K562 (cell line): Measurements from ENCODE around the gene CHCHD4. TPM values are rescaled to one million over a fixed set of nuclear protein-coding genes. Genes with fewer than 3 reads are reported as not detected.

Source experiments
- ATAC-seq: fragments of 200-7000 bp; cut with Tn5 transposase; 3 replicates; pipeline ENCODE4 v1.9.1; 2020; ENCODE audit warnings: moderate library complexity
- BruUV-seq: library from RNA; stranded (reverse); fragments of 400-500 nt; replicated peaks from 2 replicates; lab custom pipeline; 2021; lab: Mats Ljungman, UMichigan
- CTCF ChIA-PET: fragments of 300-600 bp; formaldehyde crosslinking; extraction: SDS; loops from one replicate; lab custom pipeline; 2021; ENCODE audit warnings: low intra/inter-chr PET ratio; lab: Yijun Ruan, JAX
- POLR2A ChIA-PET: fragments of 300-600, 350-650 bp; sonication (Branson Sonifier 250); formaldehyde crosslinking; extraction: SDS; loops from one replicate; lab custom pipeline; 2021; ENCODE audit warnings: antibody characterized with exemption, inconsistent platforms; lab: Yijun Ruan, JAX
- DNase-seq, 4 experiments: peaks; one replicate each; pipeline versions ENCODE4 v3.0.0 to v3.0.0-alpha.2; 2011 to 2018; ENCODE audit warnings: low spot score in 3 of 4, mixed read lengths in 3 of 4; ENCODE audit errors: extremely low read depth in 1 of 4
- FAIRE-seq: peaks from 2 replicates; lab custom pipeline; 2011; peaks lifted over from hg19 to GRCh38; lab: Jason Lieb, UNC
- H2AFZ ChIP-seq: 2 replicates; pipeline ENCODE4 v1.6.0; 2011; ENCODE audit warnings: low read depth, low read length, control low read depth, inconsistent platforms
- H3K27ac ChIP-seq: fragments of 200-600 bp; 3 replicates; pipeline ENCODE4 v1.8.0; 2011; ENCODE audit warnings: low read depth, mild to moderate bottlenecking, control low read depth, inconsistent platforms, low read length, moderate library complexity, mixed read lengths; ENCODE audit errors: extremely low read depth
- H3K27me3 ChIP-seq, 2 experiments: fragments of 300-600 bp in 1 of 2; 2 replicates in 1 of 2; 3 replicates in 1 of 2; pipeline versions ENCODE4 v1.6.0 to v1.8.0; 2011; ENCODE audit warnings: inconsistent platforms in 2 of 2, low read length in 2 of 2, mild to moderate bottlenecking in 1 of 2, mixed read lengths in 1 of 2, moderate library complexity in 1 of 2; ENCODE audit not compliant: control insufficient read depth in 2 of 2, insufficient read depth in 2 of 2
- H3K36me3 ChIP-seq: fragments of 300-600 bp; 3 replicates; pipeline ENCODE4 v1.8.0; 2011; ENCODE audit warnings: mild to moderate bottlenecking, low read length, inconsistent platforms; ENCODE audit not compliant: control insufficient read depth, insufficient read depth
- H3K4me1 ChIP-seq, 2 experiments: fragments of 200-600 bp in 1 of 2; replicated peaks in 1 of 2; 2 replicates in 1 of 2; 3 replicates in 1 of 2; pipeline versions ENCODE4 v1.5.1 to v1.8.0; 2011; ENCODE audit warnings: inconsistent platforms in 2 of 2, low read length in 2 of 2, mild to moderate bottlenecking in 1 of 2, mixed read lengths in 1 of 2, moderate library complexity in 1 of 2; ENCODE audit not compliant: control insufficient read depth in 2 of 2, insufficient read depth in 2 of 2
- H3K4me2 ChIP-seq: 2 replicates; pipeline ENCODE4 v1.6.1; 2011; ENCODE audit warnings: low read length, control low read depth, inconsistent platforms, mixed read lengths; ENCODE audit not compliant: insufficient read depth
- H3K4me3 ChIP-seq: fragments of 200-600 bp; sonication (generic), shearing (Covaris generic); 2 replicates; pipeline ENCODE4 v1.5.1; 2016; ENCODE audit warnings: control low read depth, inconsistent platforms
- H3K79me2 ChIP-seq: fragments of 200-600 bp; 3 replicates; pipeline ENCODE4 v1.8.0; 2011; ENCODE audit warnings: low read length, inconsistent platforms; ENCODE audit not compliant: control insufficient read depth, insufficient read depth
- H3K9ac ChIP-seq, 2 experiments: 2 replicates each; pipeline versions ENCODE4 v1.6.0 to v1.6.1; 2011; ENCODE audit warnings: low read depth in 2 of 2, low read length in 2 of 2, control low read depth in 1 of 2, inconsistent platforms in 1 of 2, mild to moderate bottlenecking in 1 of 2, mixed read lengths in 1 of 2; ENCODE audit not compliant: insufficient read depth in 1 of 2
- H3K9me1 ChIP-seq: one replicate; pipeline ENCODE4 v1.6.0; 2011; ENCODE audit warnings: inconsistent platforms, mild to moderate bottlenecking, low read length, moderate library complexity; ENCODE audit not compliant: control insufficient read depth, insufficient read depth
- H3K9me3 ChIP-seq: replicated peaks from 2 replicates; pipeline ENCODE4 v1.5.1; 2011; ENCODE audit warnings: low read depth, low read length, inconsistent platforms; ENCODE audit not compliant: control insufficient read depth, insufficient read depth
- H4K20me1 ChIP-seq: replicated peaks from 2 replicates; pipeline ENCODE4 v1.6.1; 2011; ENCODE audit warnings: low read length, inconsistent platforms, mixed read lengths; ENCODE audit not compliant: control insufficient read depth, insufficient read depth
- ASH1L ChIP-seq: fragments of 450-650 bp; IDR thresholded peaks from 2 replicates; pipeline ENCODE4 v1.6.1; 2018; ENCODE audit warnings: borderline replicate concordance, mild to moderate bottlenecking, low read depth; ENCODE audit not compliant: partially characterized antibody
- BCOR ChIP-seq: fragments of 450-650 bp; IDR thresholded peaks from 2 replicates; pipeline ENCODE4 v1.6.1; 2016
- HNRNPH1 ChIP-seq: fragments of 200-400 bp; formaldehyde crosslinking; optimal IDR thresholded peaks from 2 replicates; pipeline ENCODE3; 2017; ENCODE audit warnings: low read depth, mild to moderate bottlenecking, low read length, moderate library complexity
- NFIC ChIP-seq: fragments of 450-650 bp; IDR thresholded peaks from 2 replicates; pipeline ENCODE4 v1.6.1; 2017; ENCODE audit warnings: mild to moderate bottlenecking, inconsistent platforms
- USF2 ChIP-seq: sonication (generic); formaldehyde crosslinking; IDR thresholded peaks from 2 replicates; pipeline ENCODE4 v1.5.0; 2020; ENCODE audit warnings: missing genetic modification reagents
- ZNF224 ChIP-seq: sonication (generic); formaldehyde crosslinking; IDR thresholded peaks from 2 replicates; pipeline ENCODE4 v1.8.0; 2022; ENCODE audit warnings: mild to moderate bottlenecking, missing genetic modification reagents
- WGBS: fragments of 100-300 bp; shearing (Covaris generic); methylation state at CpG from one replicate; pipeline ENCODE4 v1.1.6; 2016; ENCODE audit warnings: low coverage, mixed read lengths; ENCODE audit not compliant: insufficient coverage; ENCODE audit errors: missing lambda C conversion rate; 5-methylcytosine and 5-hydroxymethylcytosine counted together
- in situ Hi-C: fragments of 300-500 bp; cut with MboI; formaldehyde crosslinking; loops from 4 replicates; pipeline ENCODE4 v1.15.0; 2018; ENCODE audit warnings: inconsistent platforms, mixed read lengths
- intact Hi-C: fragments of 100-400 bp; cut with micrococcal nuclease; formaldehyde crosslinking; loops from 2 replicates; pipeline ENCODE4 v1.14.2; 2022
- polyA plus RNA-seq, 8 experiments: library from polyadenylated mRNA; depleted of rRNA in 4 of 8; stranded (reverse) in 5 of 8; unstranded in 3 of 8; fragments of >200 nt; fragmentation: Nextera tagmentation in 2 of 8; fragmentation: Illumina TruSeq in 1 of 8; extraction: Ambion mirVana in 2 of 8; extraction: Trizol in 1 of 8; gene quantifications; 2 replicates each; pipeline versions ENCODE4 v1.2.1 to v1.2.3, GENCODE V29; 2011 to 2014; ENCODE audit warnings: inconsistent platforms in 1 of 8, missing spikeins in 1 of 8
- total RNA-seq, 7 experiments: library from RNA; depleted of rRNA in 6 of 7; stranded (reverse); fragments of >200 nt in 6 of 7; fragmentation: Illumina TruSeq in 2 of 7; extraction: Trizol in 2 of 7; gene quantifications; 2 replicates each; pipeline versions ENCODE4 v1.2.1 to v1.2.3, GENCODE V29; 2011 to 2021; ENCODE audit warnings: low replicate concordance in 1 of 7

The CHCHD4 gene
- total and polyA plus RNA-seq, 9 of the 15 experiments (the other 6 are each of a cell fraction or from before 2014, with no cell fraction given): 55.4 to 225 (median 77.2) TPM

DNA sequence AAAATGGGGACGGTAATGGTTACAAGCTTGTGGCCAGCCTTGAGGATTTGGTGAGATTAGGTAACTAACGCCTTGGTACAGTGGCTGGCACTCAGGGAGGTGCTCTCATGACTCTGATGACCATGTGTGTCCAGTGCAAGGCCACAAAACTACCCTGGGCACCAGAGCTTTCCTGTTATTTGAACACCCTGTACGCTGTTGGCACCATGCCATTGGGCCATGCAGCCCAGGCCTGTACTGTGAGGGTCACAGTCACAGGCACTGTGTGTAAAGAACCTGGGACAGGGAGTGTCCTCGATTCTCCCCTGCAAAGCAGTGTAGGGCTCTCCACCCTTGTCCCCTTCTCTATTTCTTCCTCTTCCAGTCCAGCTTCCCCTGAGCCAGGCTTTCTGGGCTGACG lies 6.5 kb upstream of the CHCHD4 start:
- Histone ChIP-seq H3K4me3 (no peak overlapping the region), H3K4me1 (peaks cover 9 to 14% of the 10 kb centered on the region in 2 experiments), H3K27me3 (no peaks in the 10 kb centered on the region), H3K4me2 (no peak overlapping the region), H2AFZ (no peak overlapping the region), H3K36me3 (peaks cover 95% of the 10 kb centered on the region), H3K27ac (no peak overlapping the region), H3K9me1 (peaks cover 4% of the 10 kb centered on the region), H3K79me2 (peaks cover 29% of the 10 kb centered on the region), H3K9me3 (no peaks in the 10 kb centered on the region), H4K20me1 (peaks cover 7% of the 10 kb centered on the region), H3K9ac (no peak overlapping the region)
- TF ChIP-seq ZNF224: no peak
- no peak for TF ChIP-seq USF2
- peak; percentile 79 for TF ChIP-seq NFIC
- TF ChIP-seq BCOR: no peak
- TF ChIP-seq HNRNPH1: no peak
- TF ChIP-seq ASH1L: no peak
- no TSS peak for BruUV-seq
- FAIRE-seq: no peak
- in situ Hi-C loops (no loop called here), intact Hi-C loops (no loop called here)
- CTCF ChIA-PET: no interaction called here
- no peak for ATAC-seq
- no peak for DNase-seq
- POLR2A ChIA-PET: interaction anchor here (0.7 to 2.1 kb wide), 3 partner anchors 9 to 166 kb away, joined by 3 to 6 read pairs (median 3); no protein-coding TSS in a partner anchor
- 68% methylated on average over 5 of the region's 5 CpGs for WGBS
